Occipital lobe (tissue), 2 donors: ENCODE measurements around the gene POLRMT. TPM values are rescaled to one million over a fixed set of nuclear protein-coding genes. Genes with fewer than 3 reads are reported as not detected.
"Not testable (repeated sequence)": the region's sequence is repeated elsewhere in the genome, so short reads cannot be mapped to it uniquely, and the experiment has no call there.

Experiments
- DNase-seq: peaks from one replicate; lab custom pipeline; 2025; lab: John Stamatoyannopoulos, UW
- total RNA-seq: library from RNA; depleted of rRNA; stranded (reverse); fragments of >200 nt; gene quantifications from one replicate; pipeline ENCODE4 v1.2.3, GENCODE V29; 2014

The POLRMT gene
- total RNA-seq = 12.5 TPM

DNA sequence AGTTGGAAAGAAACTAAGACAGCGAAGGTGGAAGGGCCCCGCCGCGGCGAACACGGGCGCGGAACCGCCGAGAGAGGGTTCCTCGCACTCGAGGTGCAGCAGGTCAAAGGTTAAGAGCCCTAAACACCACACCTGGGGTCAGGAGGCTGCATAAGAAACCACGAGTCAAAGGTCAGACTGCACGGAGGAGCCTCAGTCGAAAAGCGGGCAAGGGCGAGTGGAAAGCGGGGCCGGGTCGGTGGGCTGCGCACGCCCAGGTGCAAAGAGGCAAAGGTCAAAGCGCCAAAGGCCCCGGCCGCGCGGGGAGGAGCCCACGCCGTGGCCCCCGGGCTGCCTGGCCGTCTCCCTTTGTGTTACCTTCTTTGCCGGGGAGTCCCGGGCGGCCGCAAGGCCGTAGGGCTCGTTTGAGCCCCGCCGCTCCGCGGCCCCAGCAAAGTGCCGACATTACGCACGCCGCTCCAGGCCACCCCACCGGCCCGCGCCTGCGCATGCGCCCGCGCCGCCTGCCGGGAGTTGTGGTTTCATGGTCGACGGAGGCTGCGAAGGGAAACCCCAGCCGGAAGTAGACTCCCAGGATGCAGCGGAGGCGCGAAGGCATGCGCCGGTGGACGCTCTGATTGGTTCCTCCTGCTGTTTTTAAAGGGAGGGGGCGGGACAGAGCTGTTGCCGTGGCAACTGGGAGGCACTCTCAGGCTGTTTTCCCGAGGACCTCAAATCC is at the start of gene POLRMT:
TSS of gene POLRMT (minus strand) at position 470 of the 718 bp plus-strand sequence. CDS start at position 445, 25 bp downstream.
- DNase-seq = peak; percentile 93

DNA sequence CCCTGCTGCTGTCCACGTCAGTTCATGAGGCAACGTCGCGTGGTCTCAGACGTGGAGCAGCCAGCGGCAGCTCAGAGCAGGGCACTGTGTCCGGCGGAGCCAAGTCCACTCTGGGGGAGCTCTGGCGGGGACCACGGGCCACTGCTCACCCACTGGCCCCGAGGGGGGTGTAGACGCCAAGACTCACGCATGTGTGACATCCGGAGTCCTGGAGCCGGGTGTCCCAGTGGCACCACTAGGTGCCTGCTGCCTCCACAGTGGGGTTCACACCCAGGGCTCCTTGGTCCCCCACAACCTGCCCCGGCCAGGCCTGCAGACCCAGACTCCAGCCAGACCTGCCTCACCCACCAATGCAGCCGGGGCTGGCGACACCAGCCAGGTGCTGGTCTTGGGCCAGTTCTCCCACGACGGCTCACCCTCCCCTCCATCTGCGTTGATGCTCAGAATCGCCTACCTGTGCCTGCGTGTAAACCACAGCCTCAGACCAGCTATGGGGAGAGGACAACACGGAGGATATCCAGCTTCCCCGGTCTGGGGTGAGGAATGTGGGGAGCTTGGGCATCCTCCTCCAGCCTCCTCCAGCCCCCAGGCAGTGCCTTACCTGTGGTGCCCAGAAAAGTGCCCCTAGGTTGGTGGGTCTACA is 49.5 kb upstream of the POLRMT start:
- DNase-seq = no peak

DNA sequence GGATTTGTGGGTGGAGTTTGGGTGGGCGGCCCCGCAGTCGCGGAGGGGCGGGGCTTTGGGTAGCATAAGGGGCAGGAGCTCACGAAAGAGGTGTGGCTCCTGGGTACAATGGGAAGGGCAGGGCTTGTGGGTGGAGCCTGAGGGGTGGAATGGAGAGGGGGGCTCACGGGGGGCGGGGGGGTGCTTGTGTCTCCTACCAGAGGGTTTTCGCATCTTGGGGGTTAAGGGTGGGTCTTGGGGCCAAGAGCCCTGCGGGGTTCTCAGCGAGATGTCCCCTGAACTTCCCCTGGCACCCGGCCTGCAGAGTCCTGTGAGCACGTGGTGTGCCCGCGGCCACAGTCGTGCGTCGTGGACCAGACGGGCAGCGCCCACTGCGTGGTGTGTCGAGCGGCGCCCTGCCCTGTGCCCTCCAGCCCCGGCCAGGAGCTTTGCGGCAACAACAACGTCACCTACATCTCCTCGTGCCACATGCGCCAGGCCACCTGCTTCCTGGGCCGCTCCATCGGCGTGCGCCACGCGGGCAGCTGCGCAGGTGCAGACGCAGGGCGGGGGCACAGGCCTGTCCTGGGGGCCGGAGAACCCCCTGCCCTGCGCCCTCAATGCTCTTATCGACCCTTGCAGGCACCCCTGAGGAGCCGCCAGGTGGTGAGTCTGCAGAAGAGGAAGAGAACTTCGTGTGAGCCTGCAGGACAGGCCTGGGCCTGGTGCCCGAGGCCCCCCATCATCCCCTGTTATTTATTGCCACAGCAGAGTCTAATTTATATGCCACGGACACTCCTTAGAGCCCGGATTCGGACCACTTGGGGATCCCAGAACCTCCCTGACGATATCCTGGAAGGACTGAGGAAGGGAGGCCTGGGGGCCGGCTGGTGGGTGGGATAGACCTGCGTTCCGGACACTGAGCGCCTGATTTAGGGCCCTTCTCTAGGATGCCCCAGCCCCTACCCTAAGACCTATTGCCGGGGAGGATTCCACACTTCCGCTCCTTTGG is 48.0 kb upstream of the POLRMT start:
- no peak for DNase-seq

- DNase-seq = peak; percentile 99
These were observed 47.1 kb upstream of the POLRMT start for GRCh38 chr19:680287-681028.

DNA sequence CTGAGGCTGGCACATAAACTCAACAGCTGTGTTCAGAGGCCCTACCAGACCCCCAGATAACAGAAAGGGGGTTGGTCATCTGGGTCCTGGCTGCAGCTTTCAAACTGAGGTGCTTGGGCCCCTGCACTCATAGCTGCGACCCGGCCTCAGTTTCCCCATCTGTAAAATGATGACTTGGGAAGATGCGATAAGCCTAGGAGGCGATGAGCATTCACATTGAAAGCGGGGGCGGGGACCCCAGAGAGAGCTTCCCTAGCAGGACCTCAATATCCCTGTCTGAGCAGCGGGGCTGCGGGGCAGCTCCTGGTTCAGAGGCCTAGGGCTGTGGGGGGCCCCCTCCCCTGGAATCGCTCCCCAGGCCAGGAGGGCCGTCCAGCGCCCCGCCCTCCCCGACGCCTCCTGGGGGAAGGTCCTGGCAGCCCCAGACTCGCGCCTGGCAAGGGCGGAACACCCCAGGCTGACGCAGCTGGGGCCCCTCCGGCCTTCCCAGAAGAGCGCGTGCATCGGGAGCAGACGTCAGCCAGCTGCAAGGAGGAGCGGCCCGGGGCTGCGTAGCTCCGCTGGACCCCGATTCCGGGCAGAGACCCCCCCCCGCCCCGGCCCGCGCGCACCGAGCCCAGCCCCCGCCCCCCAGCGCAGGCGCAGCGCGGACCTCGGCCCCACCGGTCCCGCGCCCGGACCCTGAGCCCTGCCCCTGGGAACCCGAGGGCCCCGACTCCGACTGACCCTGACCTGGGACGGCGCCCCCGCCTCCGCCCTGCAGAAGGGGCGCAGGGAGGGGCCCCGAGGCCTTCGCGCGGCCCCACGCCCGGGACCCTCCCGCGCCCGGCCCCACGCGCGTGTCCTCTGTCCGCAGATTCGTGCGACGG is 46.3 kb upstream of the POLRMT start:
- peak; percentile 44 for DNase-seq

DNA sequence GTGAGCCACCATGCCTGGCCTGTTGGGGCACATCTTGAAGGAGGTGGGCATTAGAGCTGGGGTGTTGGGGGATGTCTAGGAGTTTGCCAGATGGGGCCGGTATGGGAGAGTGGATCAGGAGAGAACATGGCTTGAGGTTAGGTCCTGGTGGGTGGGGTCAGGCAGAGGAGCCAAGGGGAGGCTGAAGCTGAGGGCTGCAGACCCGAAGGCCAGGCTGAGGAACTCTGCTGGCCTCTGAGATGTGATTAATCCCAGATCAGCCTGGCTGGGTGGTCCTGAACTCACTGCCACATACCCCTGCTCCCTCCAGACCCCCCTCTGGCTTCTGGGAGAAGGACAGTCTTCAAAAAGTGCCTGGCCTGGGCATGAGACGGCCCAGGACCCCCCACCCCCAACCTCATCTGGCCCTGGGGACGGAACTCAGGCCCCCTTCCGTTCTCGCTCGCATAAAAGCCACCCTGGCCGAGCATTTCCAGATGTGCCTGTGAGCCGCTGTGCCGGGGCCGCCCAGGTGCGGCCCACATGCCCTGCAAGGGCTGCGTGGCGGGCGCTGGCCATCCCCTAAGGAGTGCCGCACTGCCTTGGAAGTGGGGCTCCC is 45.6 kb upstream of the POLRMT start:
- DNase-seq = no peak

DNA sequence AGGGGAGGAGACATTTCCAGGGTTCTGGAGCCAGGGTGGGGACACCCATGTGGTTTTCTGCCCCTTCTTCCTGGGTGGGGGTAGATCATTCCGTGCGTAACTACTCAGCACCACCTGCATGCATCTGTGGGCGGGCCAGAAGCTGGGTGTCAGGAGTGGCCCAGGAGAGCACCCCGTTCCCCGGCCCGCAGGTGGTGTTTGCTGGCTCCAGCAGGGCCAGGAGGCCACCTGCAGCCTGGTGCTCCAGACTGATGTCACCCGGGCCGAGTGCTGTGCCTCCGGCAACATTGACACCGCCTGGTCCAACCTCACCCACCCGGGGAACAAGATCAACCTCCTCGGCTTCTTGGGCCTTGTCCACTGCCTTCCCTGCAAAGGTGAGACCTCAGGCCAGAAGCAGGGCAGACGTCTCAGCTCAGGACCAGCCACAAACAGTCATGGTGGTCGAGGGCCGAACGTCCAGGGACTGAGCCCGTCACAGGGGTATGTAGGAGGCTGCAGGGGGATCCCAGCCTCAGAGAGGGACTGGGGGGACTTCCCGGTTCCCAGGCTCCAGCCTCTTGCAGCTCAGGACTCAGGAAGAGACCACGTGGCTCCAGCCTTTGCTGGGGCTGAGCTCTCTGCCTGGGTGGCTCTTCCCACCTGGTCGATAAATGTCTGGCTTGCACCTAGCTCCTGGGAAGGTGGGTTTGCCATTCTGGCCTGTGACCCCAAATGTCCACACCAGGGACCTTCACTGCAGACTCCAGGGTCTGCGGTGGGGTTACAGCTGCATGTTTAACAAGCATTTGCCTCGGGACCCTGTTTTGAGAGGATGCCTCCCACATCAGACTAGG is 44.5 kb upstream of the POLRMT start:
- DNase-seq = no peak

DNA sequence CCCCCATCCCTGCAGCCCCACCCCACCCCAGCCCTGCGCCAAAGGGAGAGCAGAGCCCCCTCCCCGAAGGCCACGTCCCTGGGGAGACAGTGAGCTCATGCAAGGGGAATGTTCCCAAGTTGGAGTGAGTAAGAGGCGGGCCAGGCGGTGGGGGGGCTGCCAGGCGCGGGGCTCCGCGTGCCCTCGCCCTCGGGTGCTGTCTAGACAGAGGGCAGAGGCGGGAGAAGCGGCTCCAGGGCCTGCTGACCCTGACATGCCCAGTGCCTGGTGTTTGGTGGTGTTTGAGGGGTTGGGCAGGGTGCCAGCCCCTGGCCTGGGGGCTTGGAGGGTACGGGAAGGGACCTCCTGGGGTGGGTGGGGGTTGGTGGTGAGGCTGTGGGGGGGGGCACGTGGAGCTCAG is 43.9 kb upstream of the POLRMT start:
- DNase-seq = no peak

GRCh38 chr19:676339-677105 is 43.2 kb upstream of the POLRMT start, which contains the start of gene FSTL3:
FSTL3 (plus strand) TSS chr19:676392; CDS start chr19:676424, 32 bp downstream.
- no peak for DNase-seq

DNA sequence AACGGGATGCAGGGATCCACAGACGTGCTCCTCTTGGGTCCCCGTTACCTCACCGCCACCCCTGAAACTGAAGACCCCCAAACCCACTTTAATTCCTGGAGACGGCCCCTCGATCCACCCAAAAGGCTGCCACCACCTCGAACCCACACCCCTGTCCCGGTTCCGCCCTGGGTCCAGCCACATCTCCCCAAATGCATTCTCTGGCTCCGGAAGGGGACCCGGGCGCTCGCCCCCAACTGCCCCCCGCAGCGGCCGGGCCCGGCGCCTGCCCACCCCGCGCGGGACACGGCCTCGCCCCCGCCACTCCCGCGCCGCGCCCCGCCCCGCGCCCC is 42.6 kb upstream of the POLRMT start:
- no peak for DNase-seq

DNA sequence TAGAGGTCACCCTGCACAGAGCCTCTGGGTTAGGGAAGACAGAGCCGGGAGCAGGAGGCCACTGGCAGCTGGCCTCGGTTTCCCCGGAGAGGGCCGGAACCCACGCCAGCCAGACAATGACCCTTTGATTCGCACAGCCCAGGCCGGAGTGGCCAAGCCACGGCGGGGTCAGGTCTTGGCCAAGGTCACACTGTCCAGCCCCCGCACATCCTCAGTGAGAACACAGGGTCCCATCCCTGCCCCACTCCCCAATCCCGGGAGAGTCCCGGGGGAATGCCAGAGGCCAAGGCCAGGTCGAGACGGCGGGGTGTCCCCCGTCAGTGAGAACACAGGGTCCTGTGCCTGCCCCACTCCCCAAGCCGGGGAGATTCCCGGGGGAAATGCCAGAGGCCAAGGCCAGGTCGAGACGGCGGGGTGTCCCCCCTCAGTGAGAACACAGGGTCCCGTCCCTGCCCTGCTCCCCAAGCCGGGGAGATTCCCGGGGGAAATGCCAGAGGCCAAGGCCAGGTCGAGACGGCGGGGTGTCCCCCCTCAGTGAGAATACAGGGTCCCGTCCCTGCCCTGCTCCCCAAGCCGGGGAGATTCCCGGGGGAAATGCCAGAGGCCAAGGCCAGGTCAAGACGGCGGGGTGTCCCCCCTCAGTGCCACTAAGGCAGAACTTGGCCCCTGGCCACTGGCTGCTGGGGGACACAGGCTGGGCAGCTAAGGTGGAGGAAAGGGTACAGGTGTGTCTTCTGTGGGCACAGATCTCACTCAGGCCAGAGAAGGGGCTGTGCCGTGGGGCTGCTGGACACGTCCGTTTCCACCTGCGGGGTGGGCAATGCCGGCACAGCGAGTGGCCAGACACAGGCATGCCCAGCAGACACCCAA is 41.2 kb upstream of the POLRMT start:
- DNase-seq = no peak

DNA sequence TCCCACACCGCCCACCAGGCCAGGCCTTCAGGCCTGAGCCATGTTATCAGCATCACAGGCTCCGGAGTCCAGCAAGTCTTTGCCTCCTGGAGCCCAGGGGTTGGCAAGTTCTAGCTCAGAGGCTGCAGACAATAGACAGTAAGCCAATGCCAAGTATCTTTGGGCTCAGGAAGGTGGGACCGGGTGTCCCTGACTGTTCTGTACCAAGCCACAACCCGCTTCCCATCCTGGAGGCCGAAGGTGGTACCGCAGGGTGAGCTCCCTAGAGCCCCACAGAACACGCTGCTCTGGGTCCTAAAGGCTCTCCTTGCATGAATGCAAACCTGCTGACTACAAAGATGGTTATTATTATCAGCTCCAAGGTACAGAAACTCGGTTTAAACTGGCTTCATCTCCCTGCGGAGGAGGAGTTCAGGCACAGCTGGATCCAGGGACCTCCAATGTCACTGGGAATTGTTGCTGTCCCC is 37.3 kb upstream of the POLRMT start:
- DNase-seq = no peak

- DNase-seq = not testable (repeated sequence)
These were observed 35.5 kb upstream of the POLRMT start for GRCh38 chr19:668675-669434.

DNA sequence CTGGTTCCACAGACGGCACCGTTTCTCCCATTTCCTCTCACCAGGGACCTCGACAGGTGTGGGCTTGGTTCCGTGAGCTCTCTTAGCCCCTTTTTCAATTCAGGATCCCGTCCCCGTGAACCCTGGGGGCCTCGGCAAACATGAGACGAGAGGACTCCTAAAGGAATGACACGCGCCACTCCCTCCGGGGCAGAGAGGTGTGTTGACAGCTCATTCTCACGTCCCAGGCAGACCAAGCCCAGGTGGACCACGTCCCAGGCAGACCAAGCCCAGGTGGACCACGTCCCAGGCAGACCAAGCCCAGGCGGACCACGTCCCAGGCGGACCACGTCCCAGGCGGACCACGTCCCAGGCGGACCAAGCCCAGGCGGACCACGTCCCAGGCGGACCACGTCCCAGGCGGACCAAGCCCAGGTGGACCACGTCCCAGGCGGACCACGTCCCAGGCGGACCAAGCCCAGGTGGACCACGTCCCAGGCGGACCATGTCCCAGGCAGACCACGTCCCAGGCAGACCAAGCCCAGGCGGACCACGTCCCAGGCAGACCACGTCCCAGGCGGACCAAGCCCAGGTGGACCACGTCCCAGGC is 33.7 kb upstream of the POLRMT start:
- not testable (repeated sequence) for DNase-seq

GRCh38 chr19:664913-665443 is 31.6 kb upstream of the POLRMT start:
- peak; percentile 65 for DNase-seq

DNA sequence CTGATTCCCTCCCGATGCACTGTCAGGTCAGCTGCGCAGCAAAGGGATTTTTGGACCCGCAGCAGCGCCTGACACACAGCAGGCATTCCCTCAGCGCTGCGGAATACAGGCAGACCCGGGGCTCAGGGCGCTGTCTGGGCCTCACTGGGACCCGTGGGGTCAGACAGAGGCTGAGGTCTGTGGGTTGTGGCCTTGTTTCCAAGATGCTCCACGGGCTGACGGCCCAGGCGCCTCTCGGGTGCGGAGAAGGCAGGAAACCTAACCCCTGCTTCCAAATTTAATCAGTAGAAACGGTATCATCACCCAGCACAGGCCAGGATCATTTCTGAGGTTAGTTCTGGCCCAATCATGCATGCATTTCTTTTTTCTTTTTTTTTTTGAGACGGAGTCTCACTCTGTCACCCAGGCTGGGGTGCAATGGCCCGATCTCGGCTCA is 30.4 kb upstream of the POLRMT start:
- DNase-seq = no peak
